ENCODE results near the gene SH3BGR. TPM values are rescaled to one million over a fixed set of nuclear protein-coding genes. Genes with fewer than 3 reads are reported as not detected.
A peak's percentile ranks its signal among the peaks of the same experiment; 100 is the strongest.
"Not testable (repeated sequence)": the region's sequence is repeated elsewhere in the genome, so short reads cannot be mapped to it uniquely, and the experiment has no call there.

The SH3BGR gene
- total RNA-seq, 1 experiment from 2014 or later = 1.1 TPM

- in situ Hi-C loops (cut with HindIII; ENCODE audit: low pct_unique_long_range_greater_than_20kb, low sequenced_read_pairs) = no loop called here
- no peak for DNase-seq (ENCODE audit: low read depth, low spot score)
These were observed 76.1 kb downstream of the SH3BGR start for GRCh38 chr21:39527664-39528381.

DNA sequence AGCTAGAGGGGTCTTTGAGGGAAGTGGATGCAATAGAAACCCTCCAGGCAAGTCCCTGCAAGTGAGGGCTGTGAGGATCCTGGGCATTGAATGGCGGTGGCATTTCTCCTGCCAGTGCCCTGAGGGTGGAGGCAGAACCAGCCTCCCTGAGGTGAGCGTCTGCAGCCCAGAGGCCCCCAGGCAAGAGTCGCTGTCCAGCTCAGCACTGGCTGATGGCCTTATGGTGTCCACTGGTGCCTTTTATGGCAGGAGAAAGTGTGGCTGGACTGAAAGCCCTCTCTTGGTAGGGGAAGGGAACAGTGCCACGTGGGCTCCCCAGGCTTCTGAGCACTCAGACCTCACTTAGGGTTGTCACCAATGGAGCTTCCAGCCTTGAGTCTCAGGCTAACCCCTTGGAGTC lies 77.3 kb downstream of the SH3BGR start:
- DNase-seq (ENCODE audit: low read depth, low spot score) = no peak
- in situ Hi-C loops (cut with HindIII; ENCODE audit: low pct_unique_long_range_greater_than_20kb, low sequenced_read_pairs) = no loop called here

DNA sequence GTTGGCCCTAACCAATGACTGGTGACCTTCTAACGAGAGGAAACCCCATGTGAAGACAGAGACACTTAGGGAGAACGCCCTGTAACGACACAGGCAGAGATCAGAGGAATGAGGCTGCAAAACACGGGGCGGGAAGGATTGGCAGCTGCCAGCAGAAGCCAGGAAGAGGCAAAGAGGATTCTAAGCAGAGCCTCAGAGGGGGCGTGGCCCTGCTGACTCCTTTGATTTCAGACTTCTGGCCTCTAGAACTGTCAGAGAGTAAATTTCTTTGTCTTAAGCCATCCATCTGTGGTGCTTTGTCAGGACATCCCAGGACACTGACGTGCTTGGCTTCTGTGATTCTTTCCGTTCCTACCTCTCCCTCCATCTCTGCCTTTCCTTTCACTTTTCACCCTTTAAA lies 79.3 kb downstream of the SH3BGR start:
- no peak for DNase-seq (ENCODE audit: low read depth, low spot score)
- in situ Hi-C loops (cut with HindIII; ENCODE audit: low pct_unique_long_range_greater_than_20kb, low sequenced_read_pairs) = no loop called here

- in situ Hi-C loops (cut with HindIII; ENCODE audit: low pct_unique_long_range_greater_than_20kb, low sequenced_read_pairs) = no loop called here
- peak; percentile 20 for DNase-seq (ENCODE audit: low read depth, low spot score)
These were observed 80.1 kb downstream of the SH3BGR start for GRCh38 chr21:39531840-39532239.

- no peak for DNase-seq (ENCODE audit: low read depth, low spot score)
- in situ Hi-C loops (cut with HindIII; ENCODE audit: low pct_unique_long_range_greater_than_20kb, low sequenced_read_pairs) = no loop called here
These were observed 82.0 kb downstream of the SH3BGR start for GRCh38 chr21:39533545-39534380.

DNA sequence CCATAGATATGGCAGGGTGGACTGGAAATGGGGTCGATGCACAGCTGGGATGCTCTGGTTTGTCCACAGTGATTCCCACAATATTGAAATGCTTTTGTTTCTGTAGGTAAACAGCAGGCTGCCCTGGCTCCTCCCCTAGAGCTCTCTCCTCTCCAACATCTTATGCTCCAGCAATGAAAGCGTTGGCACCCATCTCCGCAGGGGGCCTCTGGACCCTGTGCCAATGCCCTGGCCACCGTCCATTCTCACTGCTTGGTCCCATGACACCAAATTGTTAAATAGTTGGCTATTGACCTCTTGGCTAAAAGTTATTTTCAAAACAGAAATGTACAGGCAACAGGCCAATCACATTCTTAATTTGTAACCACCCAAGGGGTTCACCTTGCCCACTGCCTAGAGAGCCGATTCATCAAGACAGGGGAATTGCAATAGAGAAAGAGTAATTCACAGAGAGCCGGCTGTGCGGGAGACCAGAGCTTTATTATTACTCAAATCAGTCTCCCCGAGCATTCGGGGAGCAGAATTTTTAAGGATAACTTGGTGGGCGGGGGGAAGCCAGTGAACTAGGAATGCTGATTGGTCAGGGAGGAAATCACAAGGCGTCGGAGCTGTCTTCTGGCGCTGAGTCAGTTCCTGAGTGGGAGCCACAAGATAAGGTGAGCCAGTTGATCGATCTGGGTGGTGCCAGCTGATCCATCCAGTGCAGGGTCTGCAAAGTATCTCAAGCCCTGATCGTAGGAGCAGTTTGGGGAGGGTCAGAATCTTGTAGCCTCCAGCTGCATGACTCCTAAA lies 84.1 kb downstream of the SH3BGR start:
- no peak for DNase-seq (ENCODE audit: low read depth, low spot score)
- in situ Hi-C loops (cut with HindIII; ENCODE audit: low pct_unique_long_range_greater_than_20kb, low sequenced_read_pairs) = no loop called here

GRCh38 chr21:39536835-39537234 lies 85.1 kb downstream of the SH3BGR start:
- in situ Hi-C loops (cut with HindIII; ENCODE audit: low pct_unique_long_range_greater_than_20kb, low sequenced_read_pairs) = no loop called here

DNA sequence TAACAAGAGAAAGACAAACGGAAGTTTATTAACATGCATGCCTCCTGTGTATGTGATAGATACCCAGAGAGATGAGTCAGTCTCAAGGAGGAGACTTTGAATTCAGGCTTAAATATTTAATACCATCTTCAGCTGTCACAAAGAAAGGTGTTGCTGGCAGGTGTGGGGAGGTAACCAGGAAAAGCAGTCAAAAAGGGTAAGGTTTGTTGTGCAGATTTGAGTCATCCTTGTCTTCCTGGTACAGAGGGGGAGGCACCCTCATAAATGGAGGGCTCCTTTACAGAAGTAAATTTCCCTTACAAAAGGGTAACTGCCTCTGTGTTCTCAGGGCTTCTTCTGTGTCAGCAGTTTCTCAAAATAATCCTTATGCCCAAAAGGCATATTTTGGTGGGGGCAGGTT lies 85.8 kb downstream of the SH3BGR start:
- in situ Hi-C loops (cut with HindIII; ENCODE audit: low pct_unique_long_range_greater_than_20kb, low sequenced_read_pairs) = no loop called here

More at GRCh38 chr21:39536835-39537234, 85.1 kb downstream of the SH3BGR start:
- no peak for DNase-seq (ENCODE audit: low read depth, low spot score)

DNA sequence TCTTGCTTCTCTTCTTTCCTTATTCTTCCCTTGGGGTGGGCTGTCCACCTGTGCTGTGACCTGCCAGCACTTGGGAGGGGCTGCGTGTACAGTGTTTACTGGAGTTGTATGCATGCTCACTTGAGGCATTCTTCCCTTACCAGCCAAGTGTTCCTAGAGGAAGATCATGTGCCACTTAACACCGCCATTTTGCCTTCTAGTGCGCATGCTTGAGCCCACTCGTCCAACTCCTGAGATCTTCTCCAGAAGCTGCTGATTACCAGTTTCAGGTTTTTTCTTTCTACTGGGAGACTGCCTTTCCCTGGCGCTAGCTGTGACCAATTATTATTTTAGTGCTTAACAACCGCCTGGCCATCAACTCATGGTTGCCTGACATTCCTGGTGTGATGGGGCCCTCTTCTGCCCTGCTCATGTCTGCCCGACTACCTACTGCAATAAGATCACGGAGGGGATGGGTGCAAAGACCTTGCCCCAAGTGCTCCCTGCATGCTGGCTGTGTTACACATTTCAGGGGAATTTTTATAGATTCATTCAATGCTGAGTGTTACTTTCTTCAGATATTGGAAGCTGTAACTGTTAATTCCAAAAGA lies 86.8 kb downstream of the SH3BGR start:
- in situ Hi-C loops (cut with HindIII; ENCODE audit: low pct_unique_long_range_greater_than_20kb, low sequenced_read_pairs) = no loop called here
- DNase-seq (ENCODE audit: low read depth, low spot score) = no peak

More for the DNA sequence above, 85.8 kb downstream of the SH3BGR start:
- DNase-seq (ENCODE audit: low read depth, low spot score) = no peak

DNA sequence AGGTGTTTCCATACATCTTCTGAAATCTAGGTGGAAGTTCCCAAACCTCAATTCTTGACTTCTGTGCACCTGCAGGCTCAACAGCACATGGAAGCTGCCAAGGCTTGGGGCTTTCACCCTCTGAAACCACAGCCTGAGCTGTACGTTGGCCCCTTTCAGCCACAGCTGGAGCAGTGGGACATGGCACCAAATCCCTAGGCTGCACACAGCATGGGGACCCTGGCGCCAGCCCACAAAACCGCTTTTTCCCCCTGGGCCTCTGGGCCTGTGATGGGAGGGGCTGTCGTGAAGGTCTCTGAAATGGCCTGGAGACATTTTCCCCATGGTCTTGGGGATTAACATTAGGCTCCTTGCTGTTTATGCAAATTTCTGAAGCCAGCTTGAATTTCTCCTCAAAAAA lies 88.6 kb downstream of the SH3BGR start:
- DNase-seq (ENCODE audit: low read depth, low spot score); in situ Hi-C loops (cut with HindIII; ENCODE audit: low pct_unique_long_range_greater_than_20kb, low sequenced_read_pairs): not testable (repeated sequence)

GRCh38 chr21:39542736-39543135 lies 91.0 kb downstream of the SH3BGR start:
- no peak for DNase-seq (ENCODE audit: low read depth, low spot score)
- in situ Hi-C loops (cut with HindIII; ENCODE audit: low pct_unique_long_range_greater_than_20kb, low sequenced_read_pairs) = no loop called here

- in situ Hi-C loops (cut with HindIII; ENCODE audit: low pct_unique_long_range_greater_than_20kb, low sequenced_read_pairs) = no loop called here
- no peak for DNase-seq (ENCODE audit: low read depth, low spot score)
These were observed 94.8 kb downstream of the SH3BGR start for GRCh38 chr21:39546522-39546921.

DNA sequence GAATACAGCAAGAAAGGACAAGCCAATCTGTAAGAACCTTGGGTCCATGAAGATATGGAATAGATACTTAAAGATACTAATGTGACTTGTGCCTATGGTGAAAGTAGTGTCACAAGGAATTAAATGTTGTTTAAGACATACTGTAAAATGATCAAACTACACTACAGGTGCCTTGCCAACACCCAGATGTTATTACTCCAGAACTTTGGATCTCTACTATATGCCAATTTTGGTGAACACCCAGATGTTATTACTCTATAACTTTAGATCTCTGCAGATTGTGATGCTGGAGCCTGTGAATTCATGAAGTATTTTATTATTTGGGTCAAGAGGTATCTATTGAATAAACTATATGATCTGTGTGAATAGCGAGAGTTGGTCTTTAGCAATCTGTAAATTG lies 101.1 kb downstream of the SH3BGR start:
- no peak for DNase-seq (ENCODE audit: low read depth, low spot score)
- in situ Hi-C loops (cut with HindIII; ENCODE audit: low pct_unique_long_range_greater_than_20kb, low sequenced_read_pairs) = no loop called here

DNA sequence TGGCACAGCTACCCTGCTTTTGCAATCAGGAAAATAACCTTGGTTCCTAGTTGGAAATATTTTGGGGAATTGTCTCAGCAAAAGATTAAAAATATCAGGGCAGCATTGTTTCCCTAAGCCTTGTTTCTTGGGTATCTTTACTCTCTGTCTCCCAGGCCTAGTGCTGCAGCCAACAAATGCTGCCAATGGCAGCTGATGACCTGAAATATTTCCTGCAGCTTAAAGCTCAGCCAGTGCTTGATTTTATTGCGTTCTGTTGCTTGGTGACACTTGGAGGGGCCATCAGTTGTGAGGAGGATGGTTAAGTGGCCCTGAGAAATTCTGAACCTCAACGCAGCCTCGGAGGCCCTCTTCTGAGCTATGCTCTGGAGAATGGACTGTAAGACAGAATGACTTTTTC lies 101.6 kb downstream of the SH3BGR start:
- DNase-seq (ENCODE audit: low read depth, low spot score) = no peak
- in situ Hi-C loops (cut with HindIII; ENCODE audit: low pct_unique_long_range_greater_than_20kb, low sequenced_read_pairs) = no loop called here

- in situ Hi-C loops (cut with HindIII; ENCODE audit: low pct_unique_long_range_greater_than_20kb, low sequenced_read_pairs) = no loop called here
- DNase-seq (ENCODE audit: low read depth, low spot score) = peak; percentile 32
These were observed 104.3 kb downstream of the SH3BGR start for GRCh38 chr21:39555911-39556590.

DNA sequence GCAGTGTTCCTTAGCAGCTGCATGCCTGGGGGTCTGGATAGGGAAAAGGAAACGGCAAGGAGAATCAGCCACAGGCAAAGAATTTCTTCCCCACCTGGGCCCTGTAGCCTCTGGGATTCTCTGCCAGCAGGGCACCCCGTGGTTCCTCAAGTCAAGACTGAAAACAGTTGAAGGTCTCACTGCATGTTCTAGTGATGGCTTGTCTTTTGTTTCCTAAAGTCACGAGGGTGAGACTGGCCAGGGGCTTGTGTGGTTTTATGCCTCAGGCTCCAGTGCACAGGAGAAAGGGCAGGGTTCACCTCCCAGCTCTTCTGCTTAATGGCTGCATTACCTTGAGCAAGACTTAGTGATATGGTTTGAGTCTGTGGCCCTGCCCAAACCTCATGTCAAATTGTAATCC lies 107.7 kb downstream of the SH3BGR start:
- in situ Hi-C loops (cut with HindIII; ENCODE audit: low pct_unique_long_range_greater_than_20kb, low sequenced_read_pairs) = no loop called here
- DNase-seq (ENCODE audit: low read depth, low spot score) = no peak

DNA sequence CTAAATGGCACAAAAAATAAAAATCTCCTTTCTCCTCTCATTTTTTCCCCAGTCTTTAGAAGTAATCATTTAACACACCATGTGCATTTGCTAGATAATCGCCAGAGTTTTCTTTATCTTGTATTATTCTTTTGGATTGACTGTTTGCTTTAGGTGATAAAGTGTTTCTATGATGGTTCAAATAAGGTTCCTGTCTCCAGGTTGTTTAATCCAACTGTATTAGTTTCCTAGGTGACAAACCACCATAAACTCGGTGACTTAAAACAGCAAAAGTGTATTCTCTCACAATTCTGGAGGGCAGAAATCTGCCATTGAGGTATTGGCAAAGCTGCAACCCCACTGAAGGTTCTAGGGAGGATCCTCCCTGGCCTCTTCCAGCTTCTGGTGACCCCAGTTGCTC lies 109.4 kb downstream of the SH3BGR start:
- DNase-seq (ENCODE audit: low read depth, low spot score) = no peak
- in situ Hi-C loops (cut with HindIII; ENCODE audit: low pct_unique_long_range_greater_than_20kb, low sequenced_read_pairs) = no loop called here
